Hematopoietic multipotent progenitor cell treated with erythropoietin and hydrocortisone succinate and interleukin-3 and kit ligand, for 4 days (in vitro differentiated cells): ENCODE data around the gene SRGN.
"Not testable (repeated sequence)": the region's sequence is repeated elsewhere in the genome, so short reads cannot be mapped to it uniquely, and the experiment has no call there.

Source experiments
- DNase-seq: peaks from one replicate; pipeline ENCODE4 v3.0.0-alpha.2; 2015

SRGN gene

GRCh38 chr10:69091143-69091651 is 3.3 kb downstream of the SRGN start:
- DNase-seq: peak; percentile 72

- DNase-seq: peak; percentile 94
Measured at GRCh38 chr10:69092959-69093850, 5.3 kb downstream of the SRGN start.

GRCh38 chr10:69093933-69094332 is 6.0 kb downstream of the SRGN start:
- DNase-seq: peak; percentile 66

- DNase-seq: peak; percentile 45
Measured at GRCh38 chr10:69096045-69096444, 8.1 kb downstream of the SRGN start.

- DNase-seq: no peak
Measured at GRCh38 chr10:69097729-69098128, 9.8 kb downstream of the SRGN start.

- no peak for DNase-seq
Measured at GRCh38 chr10:69100136-69100872, 12.4 kb downstream of the SRGN start.

GRCh38 chr10:69101451-69102095 is 13.7 kb downstream of the SRGN start:
- DNase-seq: peak; percentile 78

- DNase-seq: no peak
Measured at GRCh38 chr10:69102440-69102839, 14.5 kb downstream of the SRGN start.

GRCh38 chr10:69103784-69104183 is 15.9 kb downstream of the SRGN start:
- DNase-seq: no peak

- no peak for DNase-seq
Measured at GRCh38 chr10:69104994-69105790, 17.3 kb downstream of the SRGN start.

- DNase-seq: peak; percentile 47
Measured at GRCh38 chr10:69107176-69107490, 19.2 kb downstream of the SRGN start.

GRCh38 chr10:69107699-69108098 is 19.8 kb downstream of the SRGN start:
- peak; percentile 73 for DNase-seq

GRCh38 chr10:69119896-69120295 is 32.0 kb downstream of the SRGN start:
- DNase-seq: no peak

- DNase-seq: peak; percentile 79
Measured at GRCh38 chr10:69123306-69123746, 35.4 kb downstream of the SRGN start.

GRCh38 chr10:69123747-69124562 is 36.1 kb downstream of the SRGN start, which contains the start of gene VPS26A:
VPS26A (plus strand) TSS chr10:69124178; CDS start chr10:69124278, 100 bp downstream.
- peak; percentile 99 for DNase-seq

- peak; percentile 88 for DNase-seq
Measured at GRCh38 chr10:69124563-69125268, 36.8 kb downstream of the SRGN start.

- DNase-seq: no peak
Measured at GRCh38 chr10:69125554-69125953, 37.7 kb downstream of the SRGN start.

GRCh38 chr10:69130251-69130650 is 42.3 kb downstream of the SRGN start:
- no peak for DNase-seq

GRCh38 chr10:69139961-69140360 is 52.1 kb downstream of the SRGN start:
- no peak for DNase-seq

GRCh38 chr10:69141304-69141703 is 53.4 kb downstream of the SRGN start:
- no peak for DNase-seq

GRCh38 chr10:69142074-69142473 is 54.2 kb downstream of the SRGN start:
- not testable (repeated sequence) for DNase-seq
